Heart left ventricle (tissue), 16 donors: ENCODE measurements around the gene MED8. TPM values are rescaled to one million over a fixed set of nuclear protein-coding genes. Genes with fewer than 3 reads are reported as not detected.
A peak's percentile ranks its signal among the peaks of the same experiment; 100 is the strongest.

ENCODE experiments used
- ATAC-seq, 4 donors: fragments of 200-7000 bp; cut with Tn5 transposase; one replicate each; pipeline ENCODE4 v1.9.1; 2020 to 2022; ENCODE audit warnings: moderate library complexity in 4 of 4, mild to moderate bottlenecking in 3 of 4, moderate number of reproducible peaks in 1 of 4
- DNase-seq, 5 donors: peaks; one replicate each; pipeline ENCODE4 v3.0.0-alpha.2; 2020
- H3K27ac ChIP-seq, 12 donors: fragments of 200-600 bp; sonication (generic) in 4 of 12; one replicate each; pipeline versions ENCODE4 v1.5.0 to v1.8.0; 2016 to 2022; ENCODE audit warnings: mild to moderate bottlenecking in 2 of 12
- H3K27me3 ChIP-seq, 9 donors: fragments of 200-600 bp; sonication (generic) in 2 of 9; one replicate each; pipeline versions ENCODE4 v1.5.1 to v1.8.0; 2016 to 2022; ENCODE audit warnings: mild to moderate bottlenecking in 3 of 9
- H3K36me3 ChIP-seq, 9 donors: fragments of 200-600 bp; sonication (generic) in 2 of 9; one replicate each; pipeline versions ENCODE4 v1.5.0 to v1.8.0; 2018 to 2022; ENCODE audit warnings: mild to moderate bottlenecking in 2 of 9
- H3K4me1 ChIP-seq, 12 donors: fragments of 200-600 bp; sonication (generic) in 4 of 12; one replicate each; pipeline versions ENCODE4 v1.5.0 to v1.8.0; 2016 to 2022; ENCODE audit warnings: mild to moderate bottlenecking in 3 of 12
- H3K4me3 ChIP-seq, 12 donors: fragments of 200-600 bp; sonication (generic) in 4 of 12; one replicate each; pipeline versions ENCODE4 v1.5.0 to v1.8.0; 2017 to 2022; ENCODE audit warnings: mild to moderate bottlenecking in 9 of 12, moderate library complexity in 4 of 12
- H3K9me3 ChIP-seq, 12 donors: fragments of 200-600 bp; sonication (generic) in 4 of 12; one replicate each; pipeline versions ENCODE4 v1.5.0 to v1.8.0; 2016 to 2022; ENCODE audit warnings: mild to moderate bottlenecking in 1 of 12
- CTCF ChIP-seq, 12 donors: fragments of 200-600 bp; sonication (generic) in 4 of 12; IDR thresholded peaks; one replicate each; pipeline versions ENCODE4 v1.5.0 to v1.8.0; 2018 to 2022; ENCODE audit warnings: antibody characterized with exemption in 12 of 12, mild to moderate bottlenecking in 5 of 12
- POLR2A ChIP-seq, 2 donors: fragments of 450-650 bp; IDR thresholded peaks; one replicate each; pipeline ENCODE4 v1.6.1; 2017; ENCODE audit warnings: antibody characterized with exemption in 2 of 2, mild to moderate bottlenecking in 2 of 2, moderate library complexity in 2 of 2
- WGBS, 4 donors: extraction: QIAGEN DNeasy Blood & Tissue Kit in 2 of 4; methylation state at CpG; one replicate each; pipeline versions ENCODE4 v1.1.5 to v1.1.7; 2013 to 2018; 5-methylcytosine and 5-hydroxymethylcytosine counted together
- intact Hi-C, 10 donors: fragments of 100-400 bp; cut with DNase I; formaldehyde crosslinking; loops; one replicate each; pipeline versions ENCODE4 v1.11.1 to v1.14.2; 2022
- polyA plus RNA-seq, 2 donors: library from polyadenylated mRNA; stranded (reverse); fragments of 200-250 nt; gene quantifications; one replicate each; pipeline ENCODE4 v1.2.3, GENCODE V29; 2013
- total RNA-seq, 9 donors: library from RNA; depleted of rRNA in 2 of 9; stranded (reverse); fragments of >200 nt in 2 of 9; fragmentation: NEBNext Ultra II Directional in 3 of 9; extraction: Animal tissue kit (Norgen Biotek cat#: 25700) in 3 of 9; gene quantifications; one replicate each; pipeline versions ENCODE4 v1.1.0 to v1.2.4, GENCODE V29; 2016 to 2023
- donor health status: ischemic (EF 13 %, LVEDD 7.1; RV severe dilation, severe dysfunction).
- donor health status: healthy with polysubstance abuse.
- donor health status: DM: no; HTN: yes; CAD: no.
- donor health status: DM: no; HTN: no; CAD: no.
- donor health status: ischemic (EF 25% LVEDD 6.9; RV normal size, moderate dysfunction).
- donor health status: ischemic (EF 25% LVEDD 5.7; RV mildly dilated, moderate dysfunction).
- donor health status: healthy.
- donor health status: DM: yes; HTN: yes; CAD: no.
- donor health status: ischemic (EF 35%, LVEDD 5.7; RV mildly dilated, moderate dysfunction).
- donor health status: nonischemic (EF 11% LVEDD 7.7; RV severe dilation, severe dysfunction).
- donor health status: DM: yes; HTN: yes; CAD: no.
- donor health status: PGD.
- donor health status: ischemic (EF 29% LVEDD 5.4; RV normal size, mild dysfunction).
- donor health status: nonischemic (EF 23%, LVEDD 6.1; RV moderate dilation, normal function).

Gene MED8
- total and polyA plus RNA-seq, 11 donors: 11.7 to 31.4 (median 16.9) TPM

GRCh38 chr1:43363935-43364525 lies 25.6 kb downstream of the MED8 start:
- Histone ChIP-seq H3K4me1 (peaks cover 0 to 34% (median 26%) of the 10 kb centered on the region in 12 donors), H3K4me3 (no peak overlapping the region), H3K27ac (no peak overlapping the region), H3K36me3 (peaks cover 3 to 53% (median 47%) of the 10 kb centered on the region in 9 donors), H3K27me3 (no peaks in the 10 kb centered on the region), H3K9me3 (no peaks in the 10 kb centered on the region)
- WGBS, 4 donors: 81 to 84% (median 82%) methylated on average over 5 of the region's 5 CpGs
- no peak for TF ChIP-seq POLR2A (IDR thresholded peaks at IDR 0.05)
- TF ChIP-seq CTCF (IDR thresholded peaks at IDR 0.05): no peak
- ATAC-seq: no peak
- intact Hi-C loops: no loop called here
- no peak for DNase-seq

- Histone ChIP-seq H3K27ac (no peak overlapping the region), H3K4me1 (peaks cover 0 to 31% (median 22%) of the 10 kb centered on the region in 12 donors), H3K27me3 (no peaks in the 10 kb centered on the region), H3K4me3 (no peak overlapping the region), H3K36me3 (peaks cover 3 to 53% (median 47%) of the 10 kb centered on the region in 9 donors), H3K9me3 (no peaks in the 10 kb centered on the region)
- WGBS, 4 donors: 74 to 78% (median 77%) methylated on average over 8 to 9 of the region's 9 CpGs
- TF ChIP-seq CTCF (IDR thresholded peaks at IDR 0.05) (no peak), POLR2A (IDR thresholded peaks at IDR 0.05) (no peak)
- DNase-seq (no peak), ATAC-seq (no peak)
- intact Hi-C loops: no loop called here
Measured at GRCh38 chr1:43363283-43363934, 26.2 kb downstream of the MED8 start.

GRCh38 chr1:43360616-43361015 lies 29.0 kb downstream of the MED8 start:
- Histone ChIP-seq H3K4me3 (peak overlapping the region in 1 of 12 donors; percentile 71), H3K36me3 (peaks cover 3 to 52% (median 47%) of the 10 kb centered on the region in 9 donors), H3K27ac (no peak overlapping the region), H3K9me3 (no peaks in the 10 kb centered on the region), H3K27me3 (no peaks in the 10 kb centered on the region), H3K4me1 (peaks cover 0 to 22% (median 13%) of the 10 kb centered on the region in 12 donors)
- TF ChIP-seq CTCF (IDR thresholded peaks at IDR 0.05) (no peak), POLR2A (IDR thresholded peaks at IDR 0.05) (no peak)
- intact Hi-C loops: no loop called here
- no peak for DNase-seq
- WGBS, 4 donors: 61 to 70% (median 66%) methylated on average over 2 to 4 of the region's 4 CpGs
- no peak for ATAC-seq

- ATAC-seq: no peak
- peak overlapping the region in 1 of 12 donors; percentile 71 for H3K4me3 ChIP-seq
- H3K27ac ChIP-seq: no peak overlapping the region
- 30 to 40% (median 32%) methylated on average over 11 of the region's 11 CpGs for WGBS, 4 donors
- DNase-seq: no peak
- intact Hi-C loops: loop anchor here in 4 of 10 donors (2.0 to 5.0 kb wide), 2 partner anchors 121 to 122 kb away; no protein-coding TSS in a partner anchor
- TF ChIP-seq CTCF (IDR thresholded peaks at IDR 0.05) (no peak), POLR2A (IDR thresholded peaks at IDR 0.05) (no peak)
- peaks cover 3 to 43% (median 39%) of the 10 kb centered on the region in 9 donors for H3K36me3 ChIP-seq
- no peaks in the 10 kb centered on the region for H3K9me3 ChIP-seq
- H3K27me3 ChIP-seq: no peaks in the 10 kb centered on the region
- H3K4me1 ChIP-seq: peaks cover 0 to 21% (median 11%) of the 10 kb centered on the region in 12 donors
Measured at GRCh38 chr1:43359696-43360095, 29.9 kb downstream of the MED8 start.
